ENCODE data around the gene DLG5. TPM values are rescaled to one million over a fixed set of nuclear protein-coding genes. Genes with fewer than 3 reads are reported as not detected.

The DLG5 gene
- total RNA-seq, 1 donor from 2014 or later: 32.9 TPM

- no peak for TF ChIP-seq CTCF (IDR thresholded peaks at IDR 0.05)
- no peak overlapping the region for H3K4me3 ChIP-seq
- no peaks in the 10 kb centered on the region for H3K9me3 ChIP-seq
- no peaks in the 10 kb centered on the region for H3K36me3 ChIP-seq
- intact Hi-C loops (cut with DNase I): no loop called here
- H3K27ac ChIP-seq: no peak overlapping the region
- DNase-seq (ENCODE audit: low spot score in 2 of 2): no peak
- H3K27me3 ChIP-seq: no peaks in the 10 kb centered on the region
- peaks cover 4 to 29% of the 10 kb centered on the region in 2 donors for H3K4me1 ChIP-seq
Observed at GRCh38 chr10:77920495-77920894, 6.1 kb downstream of the DLG5 start.

GRCh38 chr10:77919713-77920108 is 6.8 kb downstream of the DLG5 start:
- no peak for DNase-seq (ENCODE audit: low spot score in 2 of 2)
- H3K9me3 ChIP-seq: no peaks in the 10 kb centered on the region
- H3K27ac ChIP-seq: no peak overlapping the region
- no peak for TF ChIP-seq CTCF (IDR thresholded peaks at IDR 0.05)
- H3K27me3 ChIP-seq: no peaks in the 10 kb centered on the region
- H3K4me3 ChIP-seq: no peak overlapping the region
- intact Hi-C loops (cut with DNase I): no loop called here
- no peaks in the 10 kb centered on the region for H3K36me3 ChIP-seq
- peaks cover 0 to 22% of the 10 kb centered on the region in 2 donors for H3K4me1 ChIP-seq

- Histone ChIP-seq H3K27ac (no peak overlapping the region), H3K27me3 (no peaks in the 10 kb centered on the region), H3K4me3 (no peak overlapping the region), H3K4me1 (peaks cover 0 to 4% of the 10 kb centered on the region in 2 donors), H3K9me3 (no peaks in the 10 kb centered on the region), H3K36me3 (no peaks in the 10 kb centered on the region)
- TF ChIP-seq CTCF (IDR thresholded peaks at IDR 0.05): no peak
- intact Hi-C loops (cut with DNase I): no loop called here
- no peak for DNase-seq (ENCODE audit: low spot score in 2 of 2)
Observed at GRCh38 chr10:77915319-77916105, 11.0 kb downstream of the DLG5 start.

- H3K4me3 ChIP-seq: no peak overlapping the region
- intact Hi-C loops (cut with DNase I): no loop called here
Observed at GRCh38 chr10:77913090-77913489, 13.5 kb downstream of the DLG5 start.

DNA sequence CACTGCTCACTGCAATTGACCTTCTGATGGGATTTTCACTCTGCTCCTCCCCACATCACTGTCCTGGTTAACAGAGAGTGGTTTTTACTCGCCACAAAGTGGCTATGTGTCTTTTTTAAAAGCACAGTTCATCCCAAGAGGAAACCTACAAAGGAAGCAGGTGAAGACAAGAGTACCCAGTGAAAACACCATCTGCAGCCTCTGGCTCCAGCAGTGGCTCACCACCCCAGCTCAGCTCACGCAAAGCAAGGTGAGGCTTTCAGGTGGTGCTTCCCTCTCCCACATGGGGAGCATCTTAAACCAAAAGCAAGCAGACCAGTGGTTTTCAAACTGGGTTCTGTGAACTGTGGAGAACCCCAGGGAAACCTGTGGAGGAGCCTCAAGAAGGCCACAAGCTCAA is 14.0 kb downstream of the DLG5 start:
- intact Hi-C loops (cut with DNase I): no loop called here
- no peak for DNase-seq (ENCODE audit: low spot score in 2 of 2)
- H3K4me1 ChIP-seq: peaks cover 0 to 5% of the 10 kb centered on the region in 2 donors
- no peaks in the 10 kb centered on the region for H3K27me3 ChIP-seq
- H3K36me3 ChIP-seq: no peaks in the 10 kb centered on the region
- no peak for TF ChIP-seq CTCF (IDR thresholded peaks at IDR 0.05)
- no peaks in the 10 kb centered on the region for H3K9me3 ChIP-seq
- H3K4me3 ChIP-seq: no peak overlapping the region
- no peak overlapping the region for H3K27ac ChIP-seq

More at GRCh38 chr10:77913090-77913489, 13.5 kb downstream of the DLG5 start:
- TF ChIP-seq CTCF (IDR thresholded peaks at IDR 0.05): no peak
- Histone ChIP-seq H3K4me1 (peaks cover 0 to 5% of the 10 kb centered on the region in 2 donors), H3K36me3 (no peaks in the 10 kb centered on the region), H3K27me3 (no peaks in the 10 kb centered on the region), H3K9me3 (no peaks in the 10 kb centered on the region), H3K27ac (no peak overlapping the region)
- DNase-seq (ENCODE audit: low spot score in 2 of 2): no peak
